Stimulated activated CD4-positive, alpha-beta T cell treated with anti-CD3 and anti-CD28 coated beads, Interleukin-12 subunit alpha, Interleukin-12 subunit beta, amount 100 ng/mL, for 48 hours (primary cell): Measurements from ENCODE around the gene UBA3.

Experiments used
- DNase-seq, 3 donors: peaks; one replicate each; pipeline ENCODE4 v3.0.0-alpha.2; 2020; ENCODE audit warnings: low read depth in 2 of 3, low spot score in 1 of 3

The UBA3 gene

GRCh38 chr3:69099576-69099975 is 19.4 kb upstream of the UBA3 start:
- no peak for DNase-seq

- DNase-seq = no peak
Observed at GRCh38 chr3:69097407-69098086, 17.4 kb upstream of the UBA3 start.

- DNase-seq = no peak
Observed at GRCh38 chr3:69096299-69096698, 16.1 kb upstream of the UBA3 start.

- no peak for DNase-seq
Observed at GRCh38 chr3:69095636-69096035, 15.5 kb upstream of the UBA3 start.

- no peak for DNase-seq
Observed at GRCh38 chr3:69094467-69095205, 14.5 kb upstream of the UBA3 start.

GRCh38 chr3:69092030-69092516 is 11.9 kb upstream of the UBA3 start:
- DNase-seq = no peak

- DNase-seq = no peak
Observed at GRCh38 chr3:69091389-69092029, 11.3 kb upstream of the UBA3 start.

GRCh38 chr3:69090021-69090420 is 9.9 kb upstream of the UBA3 start:
- DNase-seq = no peak

GRCh38 chr3:69088063-69088462 is 7.9 kb upstream of the UBA3 start:
- DNase-seq = no peak

GRCh38 chr3:69087030-69087791 is 7.0 kb upstream of the UBA3 start:
- no peak for DNase-seq

- peak; percentile 66 to 79 (median 71) for DNase-seq
Observed at GRCh38 chr3:69085833-69086722, 5.9 kb upstream of the UBA3 start.

- no peak for DNase-seq
Observed at GRCh38 chr3:69085168-69085832, 5.1 kb upstream of the UBA3 start.

GRCh38 chr3:69084326-69085167 is 4.4 kb upstream of the UBA3 start, which contains the start of gene ARL6IP5:
TSS of gene ARL6IP5 (plus strand) at chr3:69084937. CDS start at chr3:69085048, 111 bp downstream.
- peak; percentile 89 to 93 (median 89) for DNase-seq

- peak; percentile 69 to 73 (median 70) for DNase-seq
Observed at GRCh38 chr3:69082805-69083204, 2.6 kb upstream of the UBA3 start.

- no peak for DNase-seq
Observed at GRCh38 chr3:69082361-69082760, 2.2 kb upstream of the UBA3 start.

- DNase-seq = no peak
Observed at GRCh38 chr3:69081583-69082262, 1.6 kb upstream of the UBA3 start.

- DNase-seq = no peak
Observed at GRCh38 chr3:69079269-69080159, 651 bp downstream of the UBA3 start.
